GM06990 (cell line): ENCODE data around the gene ERAL1.

Source experiments
- DNase-seq: peaks from one replicate; pipeline ENCODE4 v3.0.0-alpha.2; 2011; ENCODE audit not compliant: insufficient read length; ENCODE audit errors: extremely low read depth
- H3K27me3 ChIP-seq: replicated peaks from 2 replicates; pipeline ENCODE4 v1.6.0; 2011; ENCODE audit warnings: low read length; ENCODE audit not compliant: control insufficient read depth, insufficient read depth
- H3K36me3 ChIP-seq: 2 replicates; pipeline ENCODE4 v1.5.1; 2011; ENCODE audit warnings: low read length; ENCODE audit not compliant: control insufficient read depth, insufficient read depth
- H3K4me3 ChIP-seq: replicated peaks from 2 replicates; pipeline ENCODE4 v1.5.1; 2011; ENCODE audit warnings: low read depth, mild to moderate bottlenecking, control low read depth, low read length
- CTCF ChIP-seq: IDR thresholded peaks from 2 replicates; pipeline ENCODE4 v1.5.1; 2011; ENCODE audit warnings: low read length, control low read depth, mild to moderate bottlenecking, inconsistent platforms; ENCODE audit not compliant: insufficient read depth, poor library complexity, severe bottlenecking

The ERAL1 gene

GRCh38 chr17:28906276-28906675, 51.5 kb downstream of the ERAL1 start:
- H3K36me3 ChIP-seq = peaks cover 31% of the 10 kb centered on the region
- DNase-seq = no peak
- H3K4me3 ChIP-seq = no peak overlapping the region
- H3K27me3 ChIP-seq = no peaks in the 10 kb centered on the region
- TF ChIP-seq CTCF = no peak

GRCh38 chr17:28906706-28907438, 52.1 kb downstream of the ERAL1 start:
- peaks cover 36% of the 10 kb centered on the region for H3K36me3 ChIP-seq

GRCh38 chr17:28907709-28908475, 53.1 kb downstream of the ERAL1 start:
- no peak for DNase-seq
- Histone ChIP-seq H3K27me3 (no peaks in the 10 kb centered on the region), H3K4me3 (no peak overlapping the region), H3K36me3 (peaks cover 45% of the 10 kb centered on the region)
- no peak for TF ChIP-seq CTCF

More at GRCh38 chr17:28906706-28907438, 52.1 kb downstream of the ERAL1 start:
- no peak for TF ChIP-seq CTCF
- no peak for DNase-seq
- Histone ChIP-seq H3K4me3 (no peak overlapping the region), H3K27me3 (no peaks in the 10 kb centered on the region)

- no peak overlapping the region for H3K4me3 ChIP-seq
- TF ChIP-seq CTCF = no peak
- DNase-seq = no peak
- peaks cover 52% of the 10 kb centered on the region for H3K36me3 ChIP-seq
- H3K27me3 ChIP-seq = no peaks in the 10 kb centered on the region
Measured at GRCh38 chr17:28908640-28909167, 53.9 kb downstream of the ERAL1 start.

- peaks cover 64% of the 10 kb centered on the region for H3K36me3 ChIP-seq
- TF ChIP-seq CTCF = no peak
- H3K4me3 ChIP-seq = no peak overlapping the region
- no peaks in the 10 kb centered on the region for H3K27me3 ChIP-seq
- no peak for DNase-seq
Measured at GRCh38 chr17:28910534-28910933, 55.7 kb downstream of the ERAL1 start.
